ENCODE measurements around the gene RASGRF1.

The RASGRF1 gene

GRCh38 chr15:78955355-78955754 lies 135.2 kb downstream of the RASGRF1 start:
- TF ChIP-seq NFIC (IDR thresholded peaks at IDR 0.05), result no peak
- TF ChIP-seq TAF1 (IDR thresholded peaks at IDR 0.05; ENCODE audit: low read depth), result no peak
- no peak for TF ChIP-seq ZBTB7A (IDR thresholded peaks at IDR 0.05; ENCODE audit: low read depth)
- TF ChIP-seq RAD21 (IDR thresholded peaks at IDR 0.05; ENCODE audit: low read depth), result no peak
- no peak for TF ChIP-seq CREB1 (IDR thresholded peaks at IDR 0.05; ENCODE audit: low read depth)
- TF ChIP-seq YY1 (IDR thresholded peaks at IDR 0.05; ENCODE audit: low read depth), result no peak
- TF ChIP-seq EGR1 (IDR thresholded peaks at IDR 0.05), result no peak
- TF ChIP-seq TEAD4 (IDR thresholded peaks at IDR 0.05), result no peak
- TF ChIP-seq CEBPB (IDR thresholded peaks at IDR 0.05), result no peak
- no peak for TF ChIP-seq MAX (IDR thresholded peaks at IDR 0.05)
- no peak for TF ChIP-seq TCF12 (IDR thresholded peaks at IDR 0.05; ENCODE audit: low read depth)
- TF ChIP-seq USF1 (IDR thresholded peaks at IDR 0.05), result no peak

GRCh38 chr15:78951841-78952238 lies 138.7 kb downstream of the RASGRF1 start:
- TF ChIP-seq NFIC (IDR thresholded peaks at IDR 0.05) (no peak), FOXM1 (IDR thresholded peaks at IDR 0.05; ENCODE audit: borderline replicate concordance, low read depth) (no peak), EP300 (IDR thresholded peaks at IDR 0.05; ENCODE audit: borderline replicate concordance) (no peak), YY1 (IDR thresholded peaks at IDR 0.05; ENCODE audit: low read depth) (no peak)

- no peak for TF ChIP-seq TCF12 (IDR thresholded peaks at IDR 0.05; ENCODE audit: low read depth)
- no peak for TF ChIP-seq EGR1 (IDR thresholded peaks at IDR 0.05)
- no peak for TF ChIP-seq USF1 (IDR thresholded peaks at IDR 0.05)
- no peak for TF ChIP-seq NFIC (IDR thresholded peaks at IDR 0.05)
- no peak for TF ChIP-seq TEAD4 (IDR thresholded peaks at IDR 0.05)
- TF ChIP-seq ZBTB7A (IDR thresholded peaks at IDR 0.05; ENCODE audit: low read depth), result no peak
- no peak for TF ChIP-seq YY1 (IDR thresholded peaks at IDR 0.05; ENCODE audit: low read depth)
Observed at GRCh38 chr15:78950902-78951840, 139.4 kb downstream of the RASGRF1 start.

- TF ChIP-seq FOXM1 (IDR thresholded peaks at IDR 0.05; ENCODE audit: borderline replicate concordance, low read depth), result no peak
- no peak for TF ChIP-seq EP300 (IDR thresholded peaks at IDR 0.05; ENCODE audit: borderline replicate concordance)
- no peak for TF ChIP-seq MAX (IDR thresholded peaks at IDR 0.05)
- TF ChIP-seq NFIC (IDR thresholded peaks at IDR 0.05), result no peak
- TF ChIP-seq CREB1 (IDR thresholded peaks at IDR 0.05; ENCODE audit: low read depth), result no peak
- no peak for TF ChIP-seq TEAD4 (IDR thresholded peaks at IDR 0.05)
- TF ChIP-seq YY1 (IDR thresholded peaks at IDR 0.05; ENCODE audit: low read depth), result no peak
- no peak for TF ChIP-seq ZBTB7A (IDR thresholded peaks at IDR 0.05; ENCODE audit: low read depth)
- TF ChIP-seq USF1 (IDR thresholded peaks at IDR 0.05), result no peak
- TF ChIP-seq RAD21 (IDR thresholded peaks at IDR 0.05; ENCODE audit: low read depth), result no peak
Observed at GRCh38 chr15:78950343-78950742, 140.2 kb downstream of the RASGRF1 start.

- TF ChIP-seq EGR1 (IDR thresholded peaks at IDR 0.05), result no peak
- no peak for TF ChIP-seq FOXM1 (IDR thresholded peaks at IDR 0.05; ENCODE audit: borderline replicate concordance, low read depth)
- TF ChIP-seq CREB1 (IDR thresholded peaks at IDR 0.05; ENCODE audit: low read depth), result no peak
- no peak for TF ChIP-seq NFIC (IDR thresholded peaks at IDR 0.05)
- no peak for TF ChIP-seq TEAD4 (IDR thresholded peaks at IDR 0.05)
- no peak for TF ChIP-seq USF1 (IDR thresholded peaks at IDR 0.05)
- TF ChIP-seq TAF1 (IDR thresholded peaks at IDR 0.05; ENCODE audit: low read depth), result no peak
- TF ChIP-seq EP300 (IDR thresholded peaks at IDR 0.05; ENCODE audit: borderline replicate concordance), result no peak
- TF ChIP-seq REST (IDR thresholded peaks at IDR 0.05; ENCODE audit: low read depth), result no peak
- TF ChIP-seq RAD21 (IDR thresholded peaks at IDR 0.05; ENCODE audit: low read depth), result no peak
- TF ChIP-seq TCF12 (IDR thresholded peaks at IDR 0.05; ENCODE audit: low read depth), result no peak
- TF ChIP-seq YY1 (IDR thresholded peaks at IDR 0.05; ENCODE audit: low read depth), result no peak
- no peak for TF ChIP-seq ZBTB7A (IDR thresholded peaks at IDR 0.05; ENCODE audit: low read depth)
- no peak for TF ChIP-seq CEBPB (IDR thresholded peaks at IDR 0.05)
- TF ChIP-seq MAX (IDR thresholded peaks at IDR 0.05), result no peak
Observed at GRCh38 chr15:78949461-78949860, 141.1 kb downstream of the RASGRF1 start.

- TF ChIP-seq YY1 (IDR thresholded peaks at IDR 0.05; ENCODE audit: low read depth), result no peak
- TF ChIP-seq TAF1 (IDR thresholded peaks at IDR 0.05; ENCODE audit: low read depth), result no peak
- TF ChIP-seq MAX (IDR thresholded peaks at IDR 0.05), result no peak
- no peak for TF ChIP-seq USF1 (IDR thresholded peaks at IDR 0.05)
- no peak for TF ChIP-seq CEBPB (IDR thresholded peaks at IDR 0.05)
- TF ChIP-seq EGR1 (IDR thresholded peaks at IDR 0.05), result no peak
- no peak for TF ChIP-seq FOXM1 (IDR thresholded peaks at IDR 0.05; ENCODE audit: borderline replicate concordance, low read depth)
- no peak for TF ChIP-seq NFIC (IDR thresholded peaks at IDR 0.05)
- no peak for TF ChIP-seq TEAD4 (IDR thresholded peaks at IDR 0.05)
Observed at GRCh38 chr15:78947506-78947905, 143.1 kb downstream of the RASGRF1 start.
